NT2/D1 (cell line): ENCODE results near the gene FAM72B.
"Not testable (repeated sequence)": the region's sequence is repeated elsewhere in the genome, so short reads cannot be mapped to it uniquely, and the experiment has no call there.

ENCODE experiments used
- SUZ12 ChIP-seq: IDR thresholded peaks from 2 replicates; pipeline ENCODE4 v1.6.1; 2011; ENCODE audit not compliant: insufficient read length, insufficient read depth; ENCODE audit errors: extremely low read depth
- YY1 ChIP-seq: IDR thresholded peaks from 2 replicates; pipeline ENCODE4 v1.6.1; 2011; ENCODE audit not compliant: insufficient read length, insufficient read depth
- ZNF274 ChIP-seq: IDR thresholded peaks from 2 replicates; pipeline ENCODE4 v1.6.1; 2011; ENCODE audit warnings: mild to moderate bottlenecking, low read depth, low read length

GRCh38 chr1:121200232-121200631 lies 16.1 kb upstream of the FAM72B start:
- not testable (repeated sequence) for TF ChIP-seq ZNF274, YY1, SUZ12
